ENCODE results near the gene IGDCC3.

DNA sequence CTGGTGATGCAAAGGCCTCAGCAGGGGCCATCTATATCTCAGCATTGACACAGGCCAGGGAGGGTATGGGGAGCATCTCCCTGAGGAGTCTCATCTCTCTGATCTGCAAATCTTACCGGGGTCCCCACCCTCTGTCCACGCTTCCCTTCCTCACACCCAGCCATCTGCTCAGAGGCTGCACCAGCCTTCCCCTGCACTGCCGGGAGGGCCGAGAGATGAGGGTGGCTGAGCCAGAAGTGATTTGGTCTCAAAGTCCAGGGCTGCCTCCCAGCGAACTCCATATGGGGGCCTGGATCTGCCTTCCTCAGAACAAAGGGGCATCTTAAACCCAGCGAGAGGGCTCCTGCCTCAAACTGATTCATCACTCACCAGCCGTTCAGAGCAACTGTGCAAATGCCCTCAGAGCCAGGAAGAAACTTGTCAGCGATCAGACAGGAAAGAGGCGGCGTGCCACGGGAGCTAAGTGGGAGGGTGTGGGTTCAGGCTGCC lies 4.6 kb downstream of the IGDCC3 start:
- TF ChIP-seq RAD21 (conservative IDR thresholded peaks at IDR 0.05) (no peak), SMC3 (conservative IDR thresholded peaks at IDR 0.05; ENCODE audit: poor library complexity) (no peak), EP300 (conservative IDR thresholded peaks at IDR 0.05; ENCODE audit: poor library complexity, severe bottlenecking) (no peak)
- TF ChIP-seq, protein P1, sequence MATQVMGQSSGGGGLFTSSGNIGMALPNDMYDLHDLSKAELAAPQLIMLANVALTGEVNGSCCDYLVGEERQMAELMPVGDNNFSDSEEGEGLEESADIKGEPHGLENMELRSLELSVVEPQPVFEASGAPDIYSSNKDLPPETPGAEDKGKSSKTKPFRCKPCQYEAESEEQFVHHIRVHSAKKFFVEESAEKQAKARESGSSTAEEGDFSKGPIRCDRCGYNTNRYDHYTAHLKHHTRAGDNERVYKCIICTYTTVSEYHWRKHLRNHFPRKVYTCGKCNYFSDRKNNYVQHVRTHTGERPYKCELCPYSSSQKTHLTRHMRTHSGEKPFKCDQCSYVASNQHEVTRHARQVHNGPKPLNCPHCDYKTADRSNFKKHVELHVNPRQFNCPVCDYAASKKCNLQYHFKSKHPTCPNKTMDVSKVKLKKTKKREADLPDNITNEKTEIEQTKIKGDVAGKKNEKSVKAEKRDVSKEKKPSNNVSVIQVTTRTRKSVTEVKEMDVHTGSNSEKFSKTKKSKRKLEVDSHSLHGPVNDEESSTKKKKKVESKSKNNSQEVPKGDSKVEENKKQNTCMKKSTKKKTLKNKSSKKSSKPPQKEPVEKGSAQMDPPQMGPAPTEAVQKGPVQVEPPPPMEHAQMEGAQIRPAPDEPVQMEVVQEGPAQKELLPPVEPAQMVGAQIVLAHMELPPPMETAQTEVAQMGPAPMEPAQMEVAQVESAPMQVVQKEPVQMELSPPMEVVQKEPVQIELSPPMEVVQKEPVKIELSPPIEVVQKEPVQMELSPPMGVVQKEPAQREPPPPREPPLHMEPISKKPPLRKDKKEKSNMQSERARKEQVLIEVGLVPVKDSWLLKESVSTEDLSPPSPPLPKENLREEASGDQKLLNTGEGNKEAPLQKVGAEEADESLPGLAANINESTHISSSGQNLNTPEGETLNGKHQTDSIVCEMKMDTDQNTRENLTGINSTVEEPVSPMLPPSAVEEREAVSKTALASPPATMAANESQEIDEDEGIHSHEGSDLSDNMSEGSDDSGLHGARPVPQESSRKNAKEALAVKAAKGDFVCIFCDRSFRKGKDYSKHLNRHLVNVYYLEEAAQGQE (IDR thresholded peaks at IDR 0.05; ENCODE audit: borderline replicate concordance) = no peak
